NCI-H1694 treated with DMSO at 0.1 percent for 48 hours (cell line): Measurements from ENCODE around the gene CCDC187.

Experiments used
- DNase-seq: peaks from one replicate; lab custom pipeline; 2025; lab: John Stamatoyannopoulos, UW

Gene CCDC187

GRCh38 chr9:136339173-136339957 lies 35.5 kb upstream of the CCDC187 start:
- no peak for DNase-seq

- no peak for DNase-seq
Measured at GRCh38 chr9:136338511-136338910, 34.6 kb upstream of the CCDC187 start.

- no peak for DNase-seq
Measured at GRCh38 chr9:136337416-136338395, 33.8 kb upstream of the CCDC187 start.

DNA sequence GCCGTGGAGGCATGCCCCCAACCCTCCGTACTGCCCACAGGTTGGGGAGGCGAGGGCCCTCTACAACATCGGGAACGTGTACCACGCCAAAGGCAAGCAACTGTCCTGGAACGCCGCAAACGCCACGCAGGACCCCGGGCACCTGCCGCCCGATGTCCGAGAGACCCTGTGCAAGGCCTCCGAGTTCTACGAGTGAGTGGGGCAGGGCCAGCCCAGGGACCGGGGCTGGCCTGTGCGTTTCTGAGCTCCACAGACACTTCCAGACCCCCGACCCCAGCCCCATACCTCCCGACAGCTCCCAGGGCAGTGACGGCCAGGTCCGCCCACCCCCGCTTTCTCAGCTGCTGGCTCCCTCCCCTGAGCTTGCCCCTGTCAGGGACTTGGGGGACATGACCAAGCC lies 33.0 kb upstream of the CCDC187 start:
- DNase-seq = no peak

DNA sequence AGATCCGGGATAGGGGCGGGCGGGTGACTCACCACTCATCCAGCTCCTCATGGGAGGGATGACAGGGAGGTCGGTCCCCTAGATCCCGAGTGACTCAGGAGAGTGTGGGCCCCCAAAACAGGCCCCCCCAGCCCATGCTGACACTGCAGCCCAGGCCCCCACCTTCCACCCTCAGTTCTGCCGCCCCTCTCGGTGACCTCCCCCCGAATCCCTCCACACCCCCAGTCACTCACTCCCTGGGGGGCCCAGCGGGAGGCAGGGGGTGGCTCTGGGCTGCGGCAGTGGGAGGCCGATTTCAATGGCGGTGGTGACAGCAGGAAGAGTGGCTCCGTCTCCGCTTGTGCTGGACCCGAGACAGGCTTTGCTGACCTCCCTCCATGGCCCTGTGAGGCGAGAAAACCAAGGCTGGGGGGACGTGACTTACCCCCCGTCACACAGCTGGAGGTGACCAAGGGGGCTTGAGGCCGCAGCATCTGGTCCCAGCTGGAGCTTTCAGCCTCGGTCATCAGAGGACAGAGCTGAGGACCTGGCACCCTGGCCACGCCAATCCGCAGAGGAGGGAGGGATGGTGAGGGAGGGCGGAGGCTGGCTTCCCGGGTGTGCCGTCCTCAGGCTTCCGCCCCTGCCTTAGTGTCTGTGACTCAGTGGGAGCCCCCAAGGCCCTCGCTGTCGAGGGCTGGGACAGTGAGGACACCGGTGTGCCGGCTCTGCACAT lies 32.4 kb upstream of the CCDC187 start:
- no peak for DNase-seq

- DNase-seq = no peak
Measured at GRCh38 chr9:136335296-136336155, 31.6 kb upstream of the CCDC187 start.

- DNase-seq = no peak
Measured at GRCh38 chr9:136334541-136334940, 30.6 kb upstream of the CCDC187 start.

- DNase-seq = no peak
Measured at GRCh38 chr9:136333486-136333885, 29.6 kb upstream of the CCDC187 start.

DNA sequence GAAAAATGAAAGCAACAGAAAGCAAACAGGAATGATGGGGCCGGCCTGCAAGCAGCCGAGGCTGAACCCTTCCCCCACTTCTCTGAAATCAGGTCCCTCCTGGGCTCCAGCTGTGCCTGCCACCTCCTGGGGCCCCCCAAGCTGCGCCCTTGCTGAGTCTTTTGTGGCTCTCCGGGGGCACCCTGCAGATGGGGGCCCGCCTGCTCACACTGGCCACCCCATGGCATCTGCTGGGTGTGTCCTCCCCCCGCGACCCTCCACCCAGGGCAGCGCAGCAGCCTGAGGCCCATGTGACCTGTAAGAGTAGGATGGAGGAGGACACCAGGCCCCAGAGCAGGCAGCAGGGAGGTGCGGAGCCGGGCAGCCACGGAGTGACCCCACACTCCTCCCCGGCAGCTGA lies 29.2 kb upstream of the CCDC187 start:
- DNase-seq = no peak

- DNase-seq = no peak
Measured at GRCh38 chr9:136332482-136332983, 28.6 kb upstream of the CCDC187 start.

DNA sequence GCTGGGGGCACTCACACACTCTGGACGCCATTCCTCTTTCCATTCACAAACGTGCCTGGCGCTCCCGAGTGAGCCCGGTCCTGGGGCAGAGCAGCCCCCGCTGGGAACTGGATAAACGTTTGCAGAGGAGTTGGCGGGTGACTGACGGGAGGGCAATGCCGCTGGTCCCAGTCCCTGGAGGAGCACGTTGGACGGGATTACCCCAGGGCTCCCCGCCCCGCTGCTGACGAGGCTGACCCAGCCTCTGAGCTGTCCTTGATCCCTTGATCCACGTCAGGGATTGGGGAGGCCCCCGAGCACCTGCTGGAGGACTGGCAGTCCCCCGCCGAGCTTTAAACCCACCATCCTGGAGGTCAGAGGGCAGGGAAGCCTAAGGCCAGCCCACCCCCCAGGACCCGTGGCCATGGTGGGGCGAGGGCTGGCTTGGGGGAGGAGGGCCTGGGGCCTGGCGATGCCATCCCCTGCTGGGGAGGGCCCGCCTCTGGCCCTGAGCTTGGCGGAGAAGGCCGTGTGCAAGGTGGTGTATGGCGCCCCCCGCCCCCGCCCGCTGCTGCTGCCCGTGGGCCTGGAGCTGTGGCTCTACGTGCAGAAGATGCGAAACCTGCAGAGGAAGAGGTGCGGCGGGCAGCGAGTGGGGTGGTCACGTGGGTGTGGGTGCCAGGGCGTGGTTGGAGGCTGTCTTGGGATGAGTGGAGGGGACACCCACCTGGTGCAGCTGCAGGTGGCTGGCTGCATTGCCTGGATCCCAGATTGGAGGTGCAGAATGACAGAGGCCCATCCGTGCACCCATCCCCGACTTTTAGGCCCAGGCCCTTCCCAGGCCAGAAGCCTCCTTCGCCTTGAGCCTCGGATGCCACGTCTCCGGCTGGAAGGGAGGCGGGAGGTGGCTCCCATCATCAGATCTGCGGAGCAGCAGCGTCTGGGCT lies 27.9 kb upstream of the CCDC187 start:
- DNase-seq = no peak

- DNase-seq = no peak
Measured at GRCh38 chr9:136331030-136331429, 27.1 kb upstream of the CCDC187 start.

DNA sequence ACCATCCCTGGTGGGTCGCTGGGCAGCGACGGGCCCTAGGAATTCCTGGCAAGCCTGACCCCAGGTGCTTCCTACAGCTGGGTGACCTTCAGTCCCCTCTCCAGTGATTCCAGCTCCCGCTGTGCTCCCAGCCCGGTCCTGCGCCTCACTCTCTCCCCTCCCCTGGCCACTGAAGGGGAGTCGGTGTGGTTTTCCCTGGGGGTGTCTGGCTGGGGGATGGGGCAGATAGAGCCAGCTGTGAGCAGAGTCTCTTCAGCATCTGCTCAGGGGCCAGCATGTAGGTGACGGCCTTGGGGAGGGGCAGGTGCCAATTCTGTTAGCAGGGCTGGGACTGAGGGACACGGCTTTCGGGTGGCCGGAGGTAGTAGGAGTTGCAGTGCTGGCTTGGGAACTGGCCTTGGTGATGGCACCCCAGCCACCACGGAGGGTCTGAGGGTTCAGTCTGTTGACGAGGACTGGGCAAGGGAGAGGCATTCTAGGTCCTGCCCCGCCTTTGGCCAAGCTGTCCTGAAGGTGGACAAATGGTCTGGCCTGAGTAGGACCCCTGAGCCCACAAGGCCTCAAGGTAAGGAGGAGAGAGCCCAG lies 26.6 kb upstream of the CCDC187 start:
- no peak for DNase-seq

GRCh38 chr9:136329636-136330405 lies 25.9 kb upstream of the CCDC187 start:
- no peak for DNase-seq

DNA sequence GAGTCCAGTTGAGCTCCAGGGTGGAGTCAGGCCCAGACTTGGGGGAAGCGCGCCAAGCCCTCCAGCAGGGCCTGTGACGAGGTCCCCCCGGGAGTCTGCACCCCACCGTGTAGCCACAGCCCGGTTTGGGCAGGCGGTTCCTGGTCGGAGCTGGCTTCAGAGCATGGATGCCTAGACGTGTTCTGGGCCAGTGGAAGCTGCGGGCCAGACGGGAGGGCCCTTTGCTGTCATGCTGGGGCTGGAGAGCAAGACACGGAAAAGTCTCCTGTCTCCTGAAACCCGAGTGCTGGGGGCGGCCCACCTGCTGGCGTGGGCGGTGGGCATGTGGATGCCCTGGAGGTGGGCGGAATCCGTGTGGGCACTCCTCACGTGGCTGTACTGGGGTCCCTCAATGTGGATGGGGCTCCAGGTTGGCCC lies 25.3 kb upstream of the CCDC187 start:
- DNase-seq = no peak

GRCh38 chr9:136328622-136329041 lies 24.7 kb upstream of the CCDC187 start:
- no peak for DNase-seq

- DNase-seq = no peak
Measured at GRCh38 chr9:136328011-136328621, 24.2 kb upstream of the CCDC187 start.

GRCh38 chr9:136327304-136327974 lies 23.5 kb upstream of the CCDC187 start, which contains the start of gene GPSM1:
GPSM1 (plus strand) TSS chr9:136327539; CDS start chr9:136327696, 157 bp downstream.
- no peak for DNase-seq
